Activated naive CD4-positive, alpha-beta T cell treated with anti-CD3 and anti-CD28 coated beads, Interleukin-2, amount 10 ng/mL, durations not matched to agents 5 hours and 36 hours (primary cell): ENCODE measurements around the gene SCARF1. TPM values are rescaled to one million over a fixed set of nuclear protein-coding genes. Genes with fewer than 3 reads are reported as not detected.

Experiments
- total RNA-seq, 2 experiments: library from RNA; stranded (reverse); gene quantifications; one replicate each; pipeline ENCODE4 v1.2.3, GENCODE V29; 2021

The SCARF1 gene, protein sequence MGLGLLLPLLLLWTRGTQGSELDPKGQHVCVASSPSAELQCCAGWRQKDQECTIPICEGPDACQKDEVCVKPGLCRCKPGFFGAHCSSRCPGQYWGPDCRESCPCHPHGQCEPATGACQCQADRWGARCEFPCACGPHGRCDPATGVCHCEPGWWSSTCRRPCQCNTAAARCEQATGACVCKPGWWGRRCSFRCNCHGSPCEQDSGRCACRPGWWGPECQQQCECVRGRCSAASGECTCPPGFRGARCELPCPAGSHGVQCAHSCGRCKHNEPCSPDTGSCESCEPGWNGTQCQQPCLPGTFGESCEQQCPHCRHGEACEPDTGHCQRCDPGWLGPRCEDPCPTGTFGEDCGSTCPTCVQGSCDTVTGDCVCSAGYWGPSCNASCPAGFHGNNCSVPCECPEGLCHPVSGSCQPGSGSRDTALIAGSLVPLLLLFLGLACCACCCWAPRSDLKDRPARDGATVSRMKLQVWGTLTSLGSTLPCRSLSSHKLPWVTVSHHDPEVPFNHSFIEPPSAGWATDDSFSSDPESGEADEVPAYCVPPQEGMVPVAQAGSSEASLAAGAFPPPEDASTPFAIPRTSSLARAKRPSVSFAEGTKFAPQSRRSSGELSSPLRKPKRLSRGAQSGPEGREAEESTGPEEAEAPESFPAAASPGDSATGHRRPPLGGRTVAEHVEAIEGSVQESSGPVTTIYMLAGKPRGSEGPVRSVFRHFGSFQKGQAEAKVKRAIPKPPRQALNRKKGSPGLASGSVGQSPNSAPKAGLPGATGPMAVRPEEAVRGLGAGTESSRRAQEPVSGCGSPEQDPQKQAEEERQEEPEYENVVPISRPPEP
- 1 to 10 TPM; 3.9 to 4.8 TPM for total RNA-seq

DNA sequence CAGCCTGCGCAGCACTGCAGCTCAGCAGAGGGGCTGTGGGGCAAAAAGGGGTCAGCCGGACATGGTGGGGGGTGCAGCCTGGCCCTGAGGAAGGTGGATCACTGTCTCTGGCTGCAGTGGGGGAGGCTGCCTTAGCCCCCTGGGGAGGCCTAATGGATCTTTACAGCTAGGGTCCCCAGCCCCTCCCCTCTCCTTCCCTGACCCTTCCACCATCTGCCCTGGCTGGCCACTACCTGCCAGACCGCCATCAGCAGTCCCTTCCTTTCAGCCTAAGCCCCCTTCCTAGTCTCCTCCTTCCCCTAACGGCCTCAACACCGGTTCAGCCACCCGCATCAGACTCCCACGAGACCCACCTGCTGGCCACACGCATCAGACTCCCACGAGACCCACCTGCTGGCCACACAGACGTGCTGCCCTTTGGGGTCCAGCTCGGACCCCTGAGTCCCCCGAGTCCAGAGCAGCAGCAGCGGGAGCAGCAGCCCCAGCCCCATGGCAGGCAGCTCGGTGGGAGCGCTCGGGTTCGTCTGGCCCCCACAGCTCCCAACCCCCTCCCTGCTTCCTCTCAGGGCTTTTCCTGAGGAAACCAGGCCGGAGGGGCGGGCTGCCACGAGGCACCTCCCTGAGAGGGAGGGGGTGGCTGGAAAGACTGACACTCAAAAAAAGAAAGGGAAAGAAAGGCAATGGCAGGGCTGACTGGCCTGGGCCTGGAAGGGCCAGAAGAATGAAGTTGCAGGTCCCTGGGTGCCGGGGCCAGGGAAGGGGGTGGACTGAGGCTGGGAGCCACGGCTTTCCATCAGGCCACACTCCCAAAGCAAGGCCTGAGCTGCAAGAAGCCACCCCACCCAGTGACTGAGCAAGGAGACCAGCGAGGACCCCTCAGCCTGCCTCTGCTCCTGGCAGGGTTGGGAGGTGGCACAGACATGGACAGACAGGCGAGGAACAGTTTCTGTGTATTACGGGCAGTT, at the start of gene SCARF1:
SCARF1 (minus strand) TSS at position 526 of the 965 bp plus-strand sequence; CDS start at position 491, 35 bp downstream.

DNA sequence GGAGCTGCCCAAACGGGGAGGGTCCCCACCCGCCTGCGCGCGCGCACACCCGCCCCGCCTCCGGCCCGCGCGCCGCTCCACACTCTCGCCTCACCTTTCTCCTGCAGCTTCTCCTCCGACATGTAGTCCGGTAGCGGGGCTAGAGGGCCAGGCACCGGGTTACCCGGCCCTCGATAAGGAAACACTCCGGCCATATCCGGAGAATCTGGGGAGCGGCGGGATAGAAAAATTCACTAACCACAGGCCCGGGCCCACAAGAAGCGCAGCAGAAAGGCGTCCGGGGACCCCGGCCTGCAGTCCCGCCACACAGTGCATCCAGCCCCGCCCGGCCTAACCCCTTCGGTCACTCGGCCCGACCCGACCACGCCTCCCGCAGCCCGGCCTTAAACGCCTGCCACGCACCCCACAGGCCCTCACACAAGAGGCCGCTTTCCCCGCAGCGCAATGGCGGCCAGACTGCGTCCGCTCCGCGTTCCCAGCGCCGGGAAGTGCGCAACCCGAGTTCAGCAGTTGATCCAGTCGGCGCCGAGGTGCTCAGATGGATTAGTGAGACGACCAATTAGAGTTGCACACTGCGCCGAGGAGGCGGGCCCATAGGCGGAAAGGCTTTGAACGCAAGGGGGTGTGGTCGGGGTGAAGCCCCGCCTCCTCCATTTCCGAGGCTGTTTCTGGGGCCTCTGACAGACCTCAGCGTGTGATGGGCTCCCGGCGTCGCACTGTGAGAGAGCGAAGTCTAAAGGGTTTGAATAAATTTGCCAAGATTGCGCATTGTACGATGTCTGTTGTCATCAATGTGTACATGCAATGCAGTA, 39.1 kb upstream of the SCARF1 start, which contains the start of gene PRPF8:
PRPF8 (minus strand) TSS at position 490 of the 812 bp plus-strand sequence; CDS start at position 194, 296 bp downstream.

DNA sequence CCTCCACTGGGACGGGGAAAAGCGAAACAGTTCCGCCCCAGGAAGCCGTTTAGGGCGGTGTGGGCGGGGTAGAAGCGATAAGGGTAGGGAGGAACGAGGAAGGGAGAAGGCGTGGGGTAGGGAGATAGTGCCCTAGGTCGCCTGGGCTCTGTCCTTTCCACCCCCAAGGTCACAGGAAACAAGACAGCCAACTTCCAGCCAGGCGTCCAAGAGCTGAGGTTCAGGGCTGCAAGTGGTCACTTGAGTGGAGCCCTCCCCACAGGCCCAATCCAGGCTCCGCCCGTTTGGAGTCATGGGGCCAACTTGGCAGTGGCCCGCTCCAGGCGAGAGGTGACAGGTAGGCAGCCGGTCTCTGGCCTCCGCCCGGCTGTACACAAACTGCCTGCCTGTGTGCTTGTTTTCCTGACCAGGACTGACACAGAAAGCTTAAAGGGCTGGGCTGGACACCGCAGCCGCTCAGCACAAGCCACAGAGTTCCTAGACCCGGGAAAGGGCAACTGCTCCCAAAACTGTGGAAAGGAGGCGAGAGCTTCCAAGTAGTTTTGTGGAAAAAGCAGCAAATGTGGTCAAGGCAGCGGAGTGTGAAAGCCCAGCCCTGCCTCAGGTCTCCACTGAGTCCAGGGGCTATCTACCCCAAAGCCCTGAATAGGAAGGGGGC, 4.4 kb upstream of the SCARF1 start, which contains the start of gene RILP:
RILP (minus strand) TSS at position 23 of the 658 bp plus-strand sequence. CDS start 62 bp downstream, outside the sequence.

DNA sequence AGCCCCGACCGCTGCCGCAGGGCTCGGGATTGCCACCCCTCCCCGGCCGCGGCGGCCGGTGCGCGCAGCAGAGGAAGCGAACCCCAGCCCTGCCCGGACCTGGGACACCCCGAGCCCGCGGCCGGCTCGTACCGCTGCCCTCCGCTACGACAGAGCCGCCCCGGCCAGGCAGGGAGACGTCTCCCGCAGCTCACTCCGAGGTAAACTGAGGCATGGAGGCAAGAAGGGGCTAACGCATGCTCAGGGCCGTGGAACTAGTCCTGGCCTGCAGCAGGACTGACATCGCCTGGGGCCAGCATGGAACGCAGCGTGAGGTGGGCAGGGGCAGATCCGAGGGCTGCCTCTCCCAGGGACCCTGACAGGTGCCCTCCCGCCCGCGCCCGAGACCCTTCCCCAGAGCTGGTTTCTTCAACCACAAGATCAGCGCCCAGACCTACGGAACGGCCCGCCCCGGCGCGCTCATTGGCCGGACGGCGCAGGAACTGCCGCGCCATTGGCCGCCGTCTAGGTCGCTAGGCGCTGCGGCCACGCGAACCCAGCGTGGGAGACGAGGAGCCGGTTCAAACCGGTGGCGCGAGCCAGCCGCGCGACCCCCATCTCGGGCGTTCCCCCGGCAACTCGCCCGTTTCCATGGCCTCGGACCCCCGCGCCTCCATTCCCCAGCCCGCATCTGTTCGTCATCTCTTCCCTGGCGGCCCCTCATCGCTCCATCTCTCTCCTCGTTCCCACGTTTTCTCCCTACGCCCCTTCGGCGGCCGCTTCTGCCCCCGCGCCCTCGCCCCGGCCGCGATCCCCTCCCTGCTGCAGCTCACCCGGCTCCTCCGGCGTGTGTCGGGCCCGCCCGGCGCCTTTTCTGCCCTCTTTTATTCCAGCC, 17.3 kb downstream of the SCARF1 start, which contains the start of gene SLC43A2:
SLC43A2 (minus strand) TSS at position 853 of the 874 bp plus-strand sequence. CDS start 960 bp downstream, outside the sequence.

Other genes with a start within 250 kb of the SCARF1 start
- 100 to 1,000 TPM; 296 to 317 TPM for gene YWHAE, start 245.5 kb downstream of the SCARF1 start, total RNA-seq
- 10 to 100 TPM; 16.6 to 16.9 TPM for gene CRK, start 189.5 kb downstream of the SCARF1 start, total RNA-seq
- 10 to 100 TPM; 32.9 to 35.2 TPM for gene MYO1C, start 153.0 kb downstream of the SCARF1 start, total RNA-seq
- gene INPP5K, start 129.1 kb downstream of the SCARF1 start, total RNA-seq = 10 to 100 TPM; 49.0 to 52.5 TPM
- 10 to 100 TPM; 47.7 to 54.0 TPM for gene PITPNA, start 82.9 kb downstream of the SCARF1 start, total RNA-seq
- gene SLC43A2, start 16.9 kb downstream of the SCARF1 start, total RNA-seq = under 1 TPM; 0.48 TPM
- 1 to 10 TPM; 6.3 to 6.8 TPM for gene RILP, start 4.1 kb upstream of the SCARF1 start, total RNA-seq
- 100 to 1,000 TPM; 263 to 273 TPM for gene PRPF8, start 39.1 kb upstream of the SCARF1 start, total RNA-seq
- under 1 TPM; 0.10 TPM for gene TLCD2, start 64.6 kb upstream of the SCARF1 start, total RNA-seq
- gene WDR81, start 79.0 kb upstream of the SCARF1 start, total RNA-seq = 10 to 100 TPM; 47.6 to 52.9 TPM
- gene SERPINF2, start 97.1 kb upstream of the SCARF1 start, total RNA-seq = under 1 TPM; 0.26 to 0.28 TPM
- under 1 TPM; 0.60 to 0.78 TPM for gene SERPINF1, start 116.3 kb upstream of the SCARF1 start, total RNA-seq
- gene SMYD4, start 184.2 kb upstream of the SCARF1 start, total RNA-seq = 10 to 100 TPM; 32.1 to 32.8 TPM
- 100 to 1,000 TPM; 266 to 275 TPM for gene RPA1, start 184.3 kb upstream of the SCARF1 start, total RNA-seq